NT2/D1 (cell line): ENCODE results near the gene PCDHGA11.

Source experiments
- SUZ12 ChIP-seq: IDR thresholded peaks from 2 replicates; pipeline ENCODE4 v1.6.1; 2011; ENCODE audit not compliant: insufficient read length, insufficient read depth; ENCODE audit errors: extremely low read depth
- YY1 ChIP-seq: IDR thresholded peaks from 2 replicates; pipeline ENCODE4 v1.6.1; 2011; ENCODE audit not compliant: insufficient read length, insufficient read depth
- ZNF274 ChIP-seq: IDR thresholded peaks from 2 replicates; pipeline ENCODE4 v1.6.1; 2011; ENCODE audit warnings: mild to moderate bottlenecking, low read depth, low read length

- TF ChIP-seq ZNF274 (no peak), SUZ12 (no peak), YY1 (no peak)
Observed at GRCh38 chr5:141440341-141440740, 19.5 kb downstream of the PCDHGA11 start.
